Hepatocyte (in vitro differentiated cells): ENCODE data around the gene CFTR.

Source experiments
- EZH2 ChIP-seq: fragments of 200-600 bp; sonication (generic); IDR thresholded peaks from 2 replicates; pipeline ENCODE4 v1.6.1; 2016; ENCODE audit warnings: antibody characterized with exemption, mild to moderate bottlenecking, borderline replicate concordance
- EZH2phosphoT487 ChIP-seq: fragments of 200-600 bp; sonication (generic); IDR thresholded peaks from one replicate; pipeline ENCODE4 v1.6.1; 2018; ENCODE audit warnings: antibody characterized with exemption, mild to moderate bottlenecking, low read depth, moderate library complexity; ENCODE audit not compliant: unreplicated experiment, severe bottlenecking
- TF ChIP-seq, protein P1 (sequence below): fragments of 200-600 bp; sonication (generic); IDR thresholded peaks from 2 replicates; pipeline ENCODE4 v1.5.1; 2016; ENCODE audit warnings: antibody characterized with exemption, mild to moderate bottlenecking; ENCODE audit not compliant: poor library complexity

DNA sequence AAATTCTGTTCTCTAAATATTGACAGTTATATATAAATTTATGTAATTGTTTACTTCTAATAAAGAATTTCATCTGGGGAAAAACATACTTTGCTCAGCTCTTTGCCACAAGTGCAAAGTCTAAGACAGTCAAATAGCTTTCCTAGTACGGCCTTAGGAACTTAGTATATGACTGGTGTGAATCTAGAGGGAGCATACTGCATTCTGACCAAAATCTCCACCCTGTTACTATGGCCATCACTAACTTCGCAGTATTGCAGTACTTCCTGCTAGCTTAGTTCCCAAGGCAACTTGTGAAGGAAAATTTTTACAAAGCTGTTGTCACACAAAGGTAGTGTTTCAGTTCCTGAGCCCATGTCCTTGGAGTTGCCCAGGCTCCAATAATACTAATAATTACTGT lies 181.5 kb downstream of the CFTR start:
- TF ChIP-seq, protein P1, sequence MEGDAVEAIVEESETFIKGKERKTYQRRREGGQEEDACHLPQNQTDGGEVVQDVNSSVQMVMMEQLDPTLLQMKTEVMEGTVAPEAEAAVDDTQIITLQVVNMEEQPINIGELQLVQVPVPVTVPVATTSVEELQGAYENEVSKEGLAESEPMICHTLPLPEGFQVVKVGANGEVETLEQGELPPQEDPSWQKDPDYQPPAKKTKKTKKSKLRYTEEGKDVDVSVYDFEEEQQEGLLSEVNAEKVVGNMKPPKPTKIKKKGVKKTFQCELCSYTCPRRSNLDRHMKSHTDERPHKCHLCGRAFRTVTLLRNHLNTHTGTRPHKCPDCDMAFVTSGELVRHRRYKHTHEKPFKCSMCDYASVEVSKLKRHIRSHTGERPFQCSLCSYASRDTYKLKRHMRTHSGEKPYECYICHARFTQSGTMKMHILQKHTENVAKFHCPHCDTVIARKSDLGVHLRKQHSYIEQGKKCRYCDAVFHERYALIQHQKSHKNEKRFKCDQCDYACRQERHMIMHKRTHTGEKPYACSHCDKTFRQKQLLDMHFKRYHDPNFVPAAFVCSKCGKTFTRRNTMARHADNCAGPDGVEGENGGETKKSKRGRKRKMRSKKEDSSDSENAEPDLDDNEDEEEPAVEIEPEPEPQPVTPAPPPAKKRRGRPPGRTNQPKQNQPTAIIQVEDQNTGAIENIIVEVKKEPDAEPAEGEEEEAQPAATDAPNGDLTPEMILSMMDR = no peak
- TF ChIP-seq EZH2 (no peak), EZH2phosphoT487 (no peak)
